ENCODE measurements around the gene TNRC18.

DNA sequence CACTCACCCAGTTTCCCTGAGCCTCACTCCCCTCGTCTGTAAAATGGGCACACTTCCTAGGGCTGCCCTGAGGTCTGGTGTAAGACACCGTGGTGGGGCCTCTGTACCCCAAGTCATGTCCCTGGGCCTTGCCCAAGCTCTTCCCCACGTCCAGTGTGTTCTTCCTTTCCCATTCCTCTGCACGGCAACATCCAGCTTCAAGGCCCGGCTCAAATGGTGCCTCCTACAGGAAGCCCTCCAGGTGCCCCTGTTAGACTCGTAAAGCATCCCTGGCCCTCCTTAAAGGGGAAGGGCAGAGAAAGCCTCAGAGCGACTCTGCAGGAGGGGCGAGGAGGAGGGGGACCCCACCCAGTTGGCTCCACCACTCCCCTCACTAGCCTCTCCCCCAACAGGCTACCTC is 132.3 kb downstream of the TNRC18 start:
- TF ChIP-seq, protein P1, sequence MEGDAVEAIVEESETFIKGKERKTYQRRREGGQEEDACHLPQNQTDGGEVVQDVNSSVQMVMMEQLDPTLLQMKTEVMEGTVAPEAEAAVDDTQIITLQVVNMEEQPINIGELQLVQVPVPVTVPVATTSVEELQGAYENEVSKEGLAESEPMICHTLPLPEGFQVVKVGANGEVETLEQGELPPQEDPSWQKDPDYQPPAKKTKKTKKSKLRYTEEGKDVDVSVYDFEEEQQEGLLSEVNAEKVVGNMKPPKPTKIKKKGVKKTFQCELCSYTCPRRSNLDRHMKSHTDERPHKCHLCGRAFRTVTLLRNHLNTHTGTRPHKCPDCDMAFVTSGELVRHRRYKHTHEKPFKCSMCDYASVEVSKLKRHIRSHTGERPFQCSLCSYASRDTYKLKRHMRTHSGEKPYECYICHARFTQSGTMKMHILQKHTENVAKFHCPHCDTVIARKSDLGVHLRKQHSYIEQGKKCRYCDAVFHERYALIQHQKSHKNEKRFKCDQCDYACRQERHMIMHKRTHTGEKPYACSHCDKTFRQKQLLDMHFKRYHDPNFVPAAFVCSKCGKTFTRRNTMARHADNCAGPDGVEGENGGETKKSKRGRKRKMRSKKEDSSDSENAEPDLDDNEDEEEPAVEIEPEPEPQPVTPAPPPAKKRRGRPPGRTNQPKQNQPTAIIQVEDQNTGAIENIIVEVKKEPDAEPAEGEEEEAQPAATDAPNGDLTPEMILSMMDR (IDR thresholded peaks at IDR 0.05), result no peak
- TF ChIP-seq POLR2A (IDR thresholded peaks at IDR 0.05) (no peak), POLR2AphosphoS5 (IDR thresholded peaks at IDR 0.05) (no peak)
